Adrenal gland (tissue), 19 donors: ENCODE data around the gene CTAGE15. TPM values are rescaled to one million over a fixed set of nuclear protein-coding genes. Genes with fewer than 3 reads are reported as not detected.
"Not testable (repeated sequence)": the region's sequence is repeated elsewhere in the genome, so short reads cannot be mapped to it uniquely, and the experiment has no call there.

Experiments used
- DNase-seq, 7 donors: peaks; one replicate each; pipeline ENCODE4 v3.0.0-alpha.2; 2019 to 2020
- H3K27ac ChIP-seq, 5 donors: fragments of 200-600 bp; sonication (generic) in 4 of 5; 1 replicate in 3 of 5; 2 replicates in 2 of 5; pipeline versions ENCODE4 v1.5.1 to v1.8.0; 2016 to 2020; ENCODE audit warnings: mild to moderate bottlenecking in 1 of 5
- H3K27me3 ChIP-seq: fragments of 200-600 bp; 2 replicates; pipeline ENCODE4 v1.8.0; 2021
- H3K36me3 ChIP-seq, 2 donors: fragments of 200-600 bp; replicated peaks in 1 of 2; 1 replicate in 1 of 2; 2 replicates in 1 of 2; pipeline versions ENCODE4 v1.5.1 to v1.8.0; 2018 to 2022
- H3K4me1 ChIP-seq, 2 donors: fragments of 200-600 bp; replicated peaks in 1 of 2; 1 replicate in 1 of 2; 2 replicates in 1 of 2; pipeline versions ENCODE4 v1.5.1 to v1.8.0; 2018 to 2021
- H3K4me3 ChIP-seq, 4 donors: fragments of 200-600 bp; sonication (generic) in 3 of 4; one replicate each; pipeline ENCODE4 v1.5.1; 2016 to 2018
- H3K9me3 ChIP-seq, 3 donors: fragments of 200-600 bp; sonication (generic) in 1 of 3; replicated peaks in 1 of 3; 1 replicate in 2 of 3; 2 replicates in 1 of 3; pipeline versions ENCODE4 v1.5.1 to v1.8.0; 2016 to 2021
- WGBS, 4 donors: extraction: QIAGEN DNeasy Blood & Tissue Kit in 2 of 4; methylation state at CpG; one replicate each; pipeline versions ENCODE4 v1.1.5 to v1.1.7; 2013 to 2017; 5-methylcytosine and 5-hydroxymethylcytosine counted together
- intact Hi-C, 2 donors: fragments of 100-400 bp; cut with DNase I; formaldehyde crosslinking; loops; one replicate each; pipeline versions ENCODE4 v1.14.1 to v1.15.0; 2022 to 2023
- long read RNA-seq, 10 donors: library from polyadenylated mRNA in 3 of 10; unstranded in 2 of 10; stranded (forward) in 1 of 10; transcript quantifications; one replicate each; pipeline ENCODE4 v2.0.0 and lab custom pipeline, GENCODE V29; 2021 to 2026
- polyA plus RNA-seq, 3 donors: library from polyadenylated mRNA; stranded (reverse); fragments of 200-250 nt in 2 of 3; fragments of 350-450 nt in 1 of 3; fragmentation: Illumina TruSeq in 1 of 3; extraction: RNeasy Lipid Tissue Mini Kit (QIAGEN cat#74804) in 1 of 3; gene quantifications; one replicate each; pipeline ENCODE4 v1.2.3, GENCODE V29; 2013 to 2014
- total RNA-seq, 9 donors: library from RNA; depleted of rRNA in 4 of 9; stranded (reverse); fragments of >200 nt in 4 of 9; fragments of 120-200 nt in 1 of 9; fragmentation: NEBNext Ultra II Directional in 1 of 9; extraction: Animal tissue kit (Norgen Biotek cat#: 25700) in 1 of 9; gene quantifications; one replicate each; pipeline versions ENCODE4 v1.1.0 to v1.2.4, GENCODE V29; 2013 to 2023
- donor health status: healthy with polysubstance abuse.
- donor health status: Bipolar disorder and iron deficiency.
- donor health status: DM: yes; HTN: yes; CAD: no.
- donor health status: DM: no; HTN: no; CAD: no.
- donor health status: DM: no; HTN: no; CAD: no.
- donor health status: DM: yes; HTN: yes; CAD: no.

The CTAGE15 gene, protein sequence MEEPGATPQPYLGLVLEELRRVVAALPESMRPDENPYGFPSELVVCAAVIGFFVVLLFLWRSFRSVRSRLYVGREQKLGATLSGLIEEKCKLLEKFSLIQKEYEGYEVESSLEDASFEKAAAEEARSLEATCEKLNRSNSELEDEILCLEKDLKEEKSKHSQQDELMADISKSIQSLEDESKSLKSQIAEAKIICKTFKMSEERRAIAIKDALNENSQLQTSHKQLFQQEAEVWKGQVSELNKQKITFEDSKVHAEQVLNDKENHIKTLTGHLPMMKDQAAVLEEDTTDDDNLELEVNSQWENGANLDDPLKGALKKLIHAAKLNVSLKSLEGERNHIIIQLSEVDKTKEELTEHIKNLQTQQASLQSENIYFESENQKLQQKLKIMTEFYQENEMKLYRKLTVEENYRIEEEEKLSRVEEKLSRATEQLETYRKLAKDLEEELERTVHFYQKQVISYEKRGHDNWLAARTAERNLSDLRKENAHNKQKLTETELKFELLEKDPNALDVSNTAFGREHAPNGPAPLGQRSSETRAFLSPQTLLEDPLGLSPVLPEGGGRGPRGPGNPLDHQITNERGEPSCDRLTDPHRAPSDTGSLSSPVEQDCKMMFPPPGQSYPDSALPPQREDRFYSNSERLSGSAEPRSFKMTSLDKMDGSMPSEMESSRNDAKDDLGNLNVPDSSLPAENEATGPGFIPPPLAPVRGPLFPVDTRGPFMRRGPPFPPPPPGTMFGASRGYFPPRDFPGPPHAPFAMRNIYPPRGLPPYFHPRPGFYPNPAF
- total RNA-seq (under 1 TPM in 1 of 9 donors, not detected in 8; 0.22 TPM), polyA plus RNA-seq (under 1 TPM in 1 of 3 donors, not detected in 2; 0.09 TPM)
- long read RNA-seq, donor 1, result 0 reads
- long read RNA-seq, donor 2, result 0 reads
- long read RNA-seq, donor 3, result 0 reads
- long read RNA-seq, donor 4, result 0 reads
- long read RNA-seq, donor 5, result 0 reads
- long read RNA-seq, donor 6, result 0 reads
- long read RNA-seq, donor 7, result 0 reads
- long read RNA-seq, donor 8, result 0 reads
- long read RNA-seq, donor 9, result 0 reads
- long read RNA-seq, donor 10, result 0 reads

DNA sequence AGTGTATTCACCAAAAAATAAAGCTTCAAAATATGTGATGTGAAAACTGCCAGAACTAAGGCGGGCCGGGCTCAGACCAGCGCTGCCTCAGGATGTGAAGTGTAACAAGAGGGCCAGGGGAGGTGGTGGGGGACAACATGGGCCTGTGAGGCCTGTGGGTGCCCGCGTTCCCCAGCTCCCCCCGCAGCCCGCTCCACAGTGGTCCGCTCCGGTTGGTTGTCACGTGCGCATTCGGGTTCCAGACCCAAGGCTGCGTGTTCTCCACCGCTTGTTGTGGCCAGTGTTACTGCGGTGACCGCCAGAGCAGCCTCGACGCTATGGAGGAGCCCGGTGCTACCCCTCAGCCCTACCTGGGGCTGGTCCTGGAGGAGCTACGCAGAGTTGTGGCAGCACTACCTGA, at the start of gene CTAGE15:
TSS of gene CTAGE15 (plus strand) at position 301 of the 400 bp plus-strand sequence. CDS start at position 318, 17 bp downstream.
- H3K9me3 ChIP-seq, H3K4me3 ChIP-seq, H3K4me1 ChIP-seq, DNase-seq, intact Hi-C loops, H3K27me3 ChIP-seq, H3K27ac ChIP-seq, H3K36me3 ChIP-seq: not testable (repeated sequence)
- 76 to 94% methylated on average over 3 to 8 of the region's 20 CpGs; no CpG with 5 or more reads in 2 of the 4 donors for WGBS, 4 donors

DNA sequence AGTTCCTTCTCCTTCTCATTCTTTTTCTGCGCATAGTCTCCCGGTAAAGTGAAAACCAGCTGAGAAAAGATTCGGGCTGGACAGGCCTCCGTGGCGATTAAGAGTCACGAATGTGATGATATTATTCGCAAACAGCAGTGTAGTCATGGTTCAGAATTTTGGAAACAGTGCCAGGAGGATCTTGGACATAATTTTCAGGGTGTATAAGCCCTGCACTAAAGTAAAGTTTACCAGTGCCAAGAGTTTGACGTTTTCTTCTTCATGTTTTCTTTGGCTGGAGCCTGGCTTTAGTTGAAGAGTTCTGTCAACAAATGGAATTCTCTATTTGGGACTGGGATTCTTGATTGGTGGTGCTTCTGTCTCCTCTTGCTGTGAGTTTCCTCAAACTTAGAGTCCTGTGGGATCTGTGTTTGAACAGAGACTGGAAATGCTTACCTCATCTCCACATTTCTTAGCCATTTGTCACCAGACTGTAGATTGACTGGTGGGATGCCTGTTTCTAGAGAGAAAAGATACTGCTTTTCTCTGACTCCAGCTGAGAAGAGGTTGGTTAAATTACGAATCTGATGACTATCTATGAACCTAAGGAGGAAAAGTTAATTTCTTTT, 49.2 kb upstream of the CTAGE15 start:
- H3K9me3 ChIP-seq, H3K4me1 ChIP-seq, H3K27me3 ChIP-seq, intact Hi-C loops, H3K36me3 ChIP-seq, DNase-seq, H3K27ac ChIP-seq, H3K4me3 ChIP-seq: not testable (repeated sequence)
- WGBS, 4 donors, result no CpG with 5 or more reads among the region's 9 CpGs

DNA sequence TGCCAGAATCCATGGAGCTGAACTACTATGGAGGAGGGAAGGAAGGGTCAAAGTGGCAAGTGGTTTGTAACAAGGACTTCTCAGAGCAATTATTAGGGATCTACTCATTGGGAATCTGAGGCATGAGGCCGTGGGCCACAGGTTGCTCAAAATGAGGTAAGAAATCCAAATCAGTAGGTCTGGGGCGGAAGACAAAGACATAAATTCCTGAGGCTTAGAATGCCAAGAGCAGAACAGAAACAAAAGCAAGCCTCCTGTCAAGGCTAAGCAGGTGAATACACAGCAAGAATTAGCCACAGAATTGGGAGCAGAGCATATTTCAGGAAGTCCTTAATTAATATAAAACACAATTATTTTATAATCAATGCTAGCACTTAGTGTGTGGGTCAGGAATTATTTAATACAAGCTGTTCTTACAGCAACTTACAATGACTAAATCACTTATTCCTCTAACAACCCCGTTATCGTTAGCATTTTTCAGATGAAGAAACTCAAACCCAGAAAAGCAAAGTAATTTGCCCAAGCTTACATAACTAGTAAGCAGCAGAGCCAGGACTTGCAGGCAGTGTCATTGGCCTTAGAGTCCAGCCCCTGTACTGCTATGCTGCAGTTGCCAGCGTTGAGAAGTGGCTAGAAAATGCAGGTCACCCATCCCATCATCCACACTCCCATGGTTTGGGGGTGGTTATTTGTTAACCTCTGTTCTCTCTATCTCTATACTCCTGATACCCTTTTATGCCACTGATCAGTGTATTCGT, 40.3 kb upstream of the CTAGE15 start:
- H3K36me3 ChIP-seq, result not testable (repeated sequence)

DNA sequence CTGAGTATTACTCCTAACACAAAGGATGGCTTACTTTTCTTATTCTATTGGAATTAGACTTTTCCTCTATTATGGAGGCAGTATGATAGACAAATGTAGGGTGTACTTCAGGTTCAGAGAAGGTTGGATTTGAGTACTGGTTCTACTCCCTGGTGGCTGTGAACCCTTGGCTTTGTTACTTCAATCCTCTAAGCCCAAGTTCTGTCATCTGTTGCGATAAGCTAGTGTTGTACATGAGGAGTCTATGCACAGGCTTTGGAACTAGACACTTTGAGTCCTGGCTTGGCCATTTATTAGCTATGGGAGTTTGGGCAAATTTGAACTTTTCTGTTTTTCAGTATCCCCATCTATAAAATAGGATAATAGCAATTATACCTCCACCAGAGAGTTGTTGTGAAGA, 39.7 kb upstream of the CTAGE15 start:
- H3K9me3 ChIP-seq, H3K36me3 ChIP-seq, intact Hi-C loops, DNase-seq, H3K27me3 ChIP-seq, H3K27ac ChIP-seq, H3K4me1 ChIP-seq, H3K4me3 ChIP-seq: not testable (repeated sequence)
- whole genome bisulfite sequencing, 4 donors, result no CpG with 5 or more reads among the region's 1 CpG

More for the DNA sequence above, 40.3 kb upstream of the CTAGE15 start:
- H3K4me3 ChIP-seq, H3K27me3 ChIP-seq, DNase-seq, H3K9me3 ChIP-seq, H3K4me1 ChIP-seq, H3K27ac ChIP-seq, intact Hi-C loops: not testable (repeated sequence)
- WGBS, 4 donors, result 51 to 83% (median 67%) methylated on average over 2 to 4 of the region's 6 CpGs

DNA sequence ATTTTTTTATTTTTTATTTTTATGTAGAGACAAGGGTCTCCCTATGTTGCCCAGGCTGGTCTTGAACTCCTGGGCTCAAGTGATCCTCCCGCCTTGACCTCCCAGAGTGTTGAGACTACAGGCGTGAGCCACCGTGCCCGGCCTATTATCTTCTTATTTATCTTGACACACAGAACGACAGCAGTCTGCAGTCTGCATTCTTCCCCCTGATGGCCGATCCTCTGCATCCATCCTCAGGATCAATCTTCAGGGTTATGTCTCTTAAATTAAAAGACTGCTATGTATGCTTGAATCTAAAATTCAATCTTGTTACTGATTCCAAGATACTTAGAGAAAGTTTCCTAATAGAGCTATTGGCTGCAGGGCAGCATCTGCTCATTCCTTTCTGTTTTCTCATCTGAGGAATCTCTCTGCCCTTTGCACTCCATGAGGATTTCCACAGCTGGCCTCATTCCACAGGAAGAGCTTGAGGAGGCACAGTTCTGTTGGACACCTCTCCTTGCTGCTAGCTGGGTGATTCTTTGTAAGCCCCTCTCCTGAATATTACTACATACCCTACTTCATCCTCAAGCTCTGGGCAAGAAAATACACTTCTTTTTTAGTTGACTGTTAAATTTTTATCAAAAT, 38.3 kb upstream of the CTAGE15 start:
- DNase-seq, H3K27me3 ChIP-seq, H3K27ac ChIP-seq, H3K4me1 ChIP-seq, H3K36me3 ChIP-seq, intact Hi-C loops, H3K9me3 ChIP-seq, H3K4me3 ChIP-seq: not testable (repeated sequence)
- no CpG with 5 or more reads among the region's 6 CpGs for WGBS, 4 donors

DNA sequence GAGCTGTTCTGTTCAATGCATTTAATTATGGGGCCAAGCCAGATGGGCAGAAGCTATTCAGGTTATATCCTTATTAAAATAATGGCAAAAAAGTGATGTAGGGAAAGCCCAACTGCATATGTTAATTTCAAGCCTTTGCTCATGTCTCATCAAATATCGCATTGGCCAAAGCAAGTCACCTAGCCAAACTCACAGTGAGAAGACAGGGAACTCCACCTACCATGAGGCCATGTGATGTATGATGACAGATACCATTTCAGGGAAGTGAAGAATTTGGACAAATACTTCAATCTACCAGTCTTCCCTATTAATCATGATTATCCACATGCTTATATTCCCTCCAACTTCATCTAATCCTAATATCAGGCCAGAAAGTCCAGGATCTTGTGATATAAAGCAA, 35.2 kb upstream of the CTAGE15 start:
- H3K27me3 ChIP-seq, intact Hi-C loops, H3K4me1 ChIP-seq, H3K9me3 ChIP-seq, H3K27ac ChIP-seq, H3K4me3 ChIP-seq, H3K36me3 ChIP-seq, DNase-seq: not testable (repeated sequence)
- WGBS, 4 donors, result 97 to 100% methylated on average over 1 of the region's 1 CpG; no CpG with 5 or more reads in 2 of the 4 donors

DNA sequence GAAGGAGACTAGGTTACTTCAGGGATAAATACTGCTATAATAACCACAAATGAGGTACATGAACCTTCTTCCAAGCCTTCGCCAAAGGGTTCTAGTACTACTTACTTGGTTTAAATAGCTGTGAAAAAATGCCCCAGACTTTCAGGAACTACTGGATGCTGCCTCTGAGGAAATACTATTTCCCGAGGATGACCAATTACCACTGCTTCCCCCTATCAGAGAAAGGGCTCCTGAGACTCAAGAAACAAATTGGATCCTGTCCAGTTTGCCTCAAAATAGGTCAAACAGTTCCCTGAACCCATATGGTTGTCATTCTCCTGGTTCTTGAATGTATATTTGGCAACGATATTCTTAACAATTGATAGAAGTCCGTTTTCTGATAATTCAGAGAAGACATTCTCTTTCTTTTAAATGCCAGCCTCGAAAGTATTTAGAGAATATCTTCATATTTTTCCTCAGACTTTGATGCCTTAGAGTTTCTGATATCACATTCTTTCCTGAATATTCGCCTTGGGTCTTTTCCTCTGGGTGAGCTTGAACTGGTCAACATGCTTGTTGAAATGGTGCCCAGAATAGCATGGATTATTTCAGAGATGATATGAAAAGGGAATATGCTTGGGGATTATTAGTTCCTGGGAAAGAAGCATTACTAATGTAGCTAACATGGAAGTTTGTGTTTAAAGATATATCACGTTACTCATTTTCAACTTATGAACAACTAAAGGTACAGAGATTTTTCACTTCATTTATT, 28.1 kb upstream of the CTAGE15 start:
- H3K27me3 ChIP-seq, H3K36me3 ChIP-seq, H3K9me3 ChIP-seq, H3K4me3 ChIP-seq, DNase-seq, H3K27ac ChIP-seq, intact Hi-C loops, H3K4me1 ChIP-seq: not testable (repeated sequence)
- WGBS, 4 donors, result no CpG with 5 or more reads among the region's 7 CpGs

DNA sequence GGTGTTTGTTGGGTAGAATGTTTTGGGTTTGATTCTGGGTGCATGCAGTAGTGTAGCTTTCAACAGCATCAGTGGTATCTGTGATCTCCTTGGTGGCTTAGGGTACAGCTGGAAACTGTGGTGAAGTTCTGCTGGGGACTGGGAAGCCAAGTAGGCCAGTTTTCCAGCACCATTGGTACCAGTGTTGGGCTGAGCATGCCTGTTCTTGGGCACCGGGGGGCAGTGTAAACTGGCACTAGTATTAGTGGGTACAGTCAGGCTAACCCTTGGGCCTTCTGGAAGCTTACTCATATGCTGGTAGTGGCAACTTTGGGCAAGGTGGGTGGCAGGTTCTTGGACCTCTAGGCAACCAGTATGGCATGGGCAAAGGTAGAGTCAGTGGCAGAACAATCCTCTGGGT, 15.6 kb upstream of the CTAGE15 start:
- H3K4me1 ChIP-seq, H3K36me3 ChIP-seq, H3K4me3 ChIP-seq, DNase-seq, intact Hi-C loops, H3K27ac ChIP-seq, H3K9me3 ChIP-seq, H3K27me3 ChIP-seq: not testable (repeated sequence)
- WGBS, 4 donors, result no CpG with 5 or more reads among the region's 1 CpG

DNA sequence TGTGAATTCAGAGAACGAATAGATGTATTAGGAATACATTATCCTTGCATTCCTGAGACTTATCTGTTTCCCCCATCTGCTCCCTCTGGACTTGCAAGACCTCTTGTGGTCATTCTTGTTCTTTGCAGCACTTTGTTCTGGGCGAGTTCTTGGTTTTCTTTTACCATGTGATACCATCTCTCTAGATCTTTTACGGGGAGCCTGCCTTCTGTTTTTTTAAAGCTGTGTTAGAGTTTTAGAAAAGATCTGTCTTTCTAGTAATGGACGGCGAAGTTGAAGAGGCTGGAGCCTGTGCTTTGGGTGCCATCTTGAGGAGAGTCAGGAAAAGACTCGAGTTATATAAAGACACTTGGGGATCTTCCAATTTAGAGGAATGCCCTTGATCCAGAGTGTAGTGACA, 8.3 kb upstream of the CTAGE15 start:
- DNase-seq, result peak in 5 of 7 donors; percentile 8 to 55 (median 18)
- H3K27me3 ChIP-seq, H3K27ac ChIP-seq, H3K36me3 ChIP-seq, intact Hi-C loops, H3K9me3 ChIP-seq, H3K4me3 ChIP-seq, H3K4me1 ChIP-seq: not testable (repeated sequence)
- 0 to 6% (median 0%) methylated on average over 2 to 3 of the region's 6 CpGs for WGBS, 4 donors
